Activated CD8-positive, alpha-beta memory T cell treated with anti-CD3 and anti-CD28 coated beads for 1 hour (primary cell): Measurements from ENCODE around the gene ERH.
"Not testable (repeated sequence)": the region's sequence is repeated elsewhere in the genome, so short reads cannot be mapped to it uniquely, and the experiment has no call there.

Experiments
- DNase-seq, 2 donors: peaks; one replicate each; pipeline ENCODE4 v3.0.0-alpha.2; 2020; ENCODE audit warnings: low read depth in 1 of 2; ENCODE audit errors: extremely low read depth in 1 of 2

The ERH gene

GRCh38 chr14:69398818-69399210 lies 715 bp upstream of the ERH start:
- no peak for DNase-seq

- no peak for DNase-seq
Measured at GRCh38 chr14:69395929-69396328, 2.2 kb downstream of the ERH start.

- no peak for DNase-seq
Measured at GRCh38 chr14:69392481-69392880, 5.6 kb downstream of the ERH start.

GRCh38 chr14:69391400-69391799 lies 6.7 kb downstream of the ERH start:
- not testable (repeated sequence) for DNase-seq

GRCh38 chr14:69387311-69387710 lies 10.8 kb downstream of the ERH start:
- no peak for DNase-seq

GRCh38 chr14:69378274-69378673 lies 19.8 kb downstream of the ERH start:
- no peak for DNase-seq

GRCh38 chr14:69376439-69376838 lies 21.7 kb downstream of the ERH start:
- DNase-seq, result no peak

- no peak for DNase-seq
Measured at GRCh38 chr14:69375722-69376121, 22.4 kb downstream of the ERH start.

- DNase-seq, result no peak
Measured at GRCh38 chr14:69375182-69375581, 22.9 kb downstream of the ERH start.

- no peak for DNase-seq
Measured at GRCh38 chr14:69374235-69374634, 23.9 kb downstream of the ERH start.

GRCh38 chr14:69373104-69373503 lies 25.0 kb downstream of the ERH start:
- no peak for DNase-seq

GRCh38 chr14:69372146-69372545 lies 26.0 kb downstream of the ERH start:
- DNase-seq, result no peak

- no peak for DNase-seq
Measured at GRCh38 chr14:69370061-69370460, 28.0 kb downstream of the ERH start.

GRCh38 chr14:69368381-69368780 lies 29.7 kb downstream of the ERH start:
- no peak for DNase-seq

GRCh38 chr14:69366761-69367160 lies 31.3 kb downstream of the ERH start:
- DNase-seq, result no peak

GRCh38 chr14:69366069-69366468 lies 32.0 kb downstream of the ERH start:
- DNase-seq, result no peak

- no peak for DNase-seq
Measured at GRCh38 chr14:69364378-69364777, 33.7 kb downstream of the ERH start.

- DNase-seq, result no peak
Measured at GRCh38 chr14:69363964-69364363, 34.1 kb downstream of the ERH start.

- DNase-seq, result no peak
Measured at GRCh38 chr14:69363055-69363454, 35.0 kb downstream of the ERH start.

- DNase-seq, result no peak
Measured at GRCh38 chr14:69360438-69361108, 37.5 kb downstream of the ERH start.

GRCh38 chr14:69358966-69359365 lies 39.1 kb downstream of the ERH start:
- DNase-seq, result no peak

- no peak for DNase-seq
Measured at GRCh38 chr14:69358233-69358963, 39.7 kb downstream of the ERH start.
